Retina (tissue), 1 donor: ENCODE measurements around the gene KITLG.
"Not testable (repeated sequence)": the region's sequence is repeated elsewhere in the genome, so short reads cannot be mapped to it uniquely, and the experiment has no call there.

Experiments used
- DNase-seq: peaks from one replicate; pipeline ENCODE4 v3.0.0-alpha.2; 2016

Gene KITLG

DNA sequence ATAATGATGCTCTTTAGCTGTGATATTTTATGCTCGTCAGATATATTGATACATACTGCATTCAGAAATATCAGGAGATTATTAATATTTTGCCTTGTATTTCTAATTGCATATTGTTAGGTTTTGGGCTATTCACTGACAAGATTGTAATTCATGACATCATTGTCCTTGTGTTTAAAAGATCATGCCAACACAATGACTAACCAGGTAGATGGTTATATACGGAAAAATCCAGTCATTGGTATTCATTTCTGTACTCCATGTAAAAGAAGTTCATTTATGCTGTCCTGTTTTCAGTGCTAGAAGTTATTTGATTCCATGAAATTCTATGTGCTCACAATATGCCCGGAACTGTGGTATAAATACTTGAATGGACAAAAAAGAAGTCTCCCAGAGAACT, 107.5 kb downstream of the KITLG start:
- no peak for DNase-seq

DNA sequence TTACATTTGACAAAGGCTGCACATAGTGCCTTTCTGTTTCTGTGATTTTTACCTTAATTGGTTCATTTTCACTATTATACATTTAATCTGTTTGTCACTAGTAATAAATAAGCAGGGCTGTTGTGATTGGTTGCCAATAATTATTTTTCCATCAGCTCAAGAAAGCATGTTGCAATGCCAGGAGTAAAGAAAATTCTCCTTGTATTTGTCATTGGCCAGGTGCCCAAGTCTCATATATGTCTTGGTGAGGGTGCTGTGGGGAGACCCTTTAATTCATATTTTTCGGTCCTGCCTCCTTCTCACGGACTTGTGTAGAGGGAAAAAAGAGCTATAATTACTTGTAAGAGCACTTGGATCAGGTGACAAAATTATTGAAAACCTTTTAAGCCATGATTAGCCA, 108.0 kb downstream of the KITLG start:
- DNase-seq = no peak

DNA sequence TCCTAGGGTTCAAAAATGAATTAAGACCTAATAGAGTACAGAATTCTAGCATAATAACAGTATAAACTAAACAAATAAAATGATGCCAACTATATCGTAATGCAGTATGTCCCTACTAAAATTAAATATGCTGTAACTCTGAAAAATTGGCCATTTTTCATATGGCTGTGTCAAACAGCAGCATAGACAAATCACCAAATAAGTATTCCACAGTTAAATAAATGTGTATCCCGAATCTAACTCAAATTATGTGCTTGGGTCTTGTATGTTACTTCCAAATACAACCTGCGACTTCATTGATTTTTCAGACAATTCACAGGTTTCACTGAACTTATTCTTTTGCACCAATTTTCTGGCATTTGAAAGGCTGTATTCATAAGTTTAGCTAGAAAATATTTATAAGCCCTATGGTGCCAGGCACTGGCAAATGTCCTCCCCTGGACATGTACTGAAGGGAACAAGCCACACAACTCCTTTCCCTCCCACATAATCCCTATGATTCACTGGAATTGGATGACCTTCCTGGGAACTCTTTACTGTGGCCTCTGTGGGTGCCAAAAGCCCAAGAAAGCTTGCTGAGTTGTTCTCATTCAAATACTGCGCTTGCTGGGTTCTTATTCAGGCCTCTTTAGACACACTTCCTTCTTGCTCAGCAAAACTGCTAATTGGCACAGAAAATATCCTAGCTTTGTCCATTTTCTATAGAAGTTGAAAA, 108.8 kb downstream of the KITLG start:
- no peak for DNase-seq

DNA sequence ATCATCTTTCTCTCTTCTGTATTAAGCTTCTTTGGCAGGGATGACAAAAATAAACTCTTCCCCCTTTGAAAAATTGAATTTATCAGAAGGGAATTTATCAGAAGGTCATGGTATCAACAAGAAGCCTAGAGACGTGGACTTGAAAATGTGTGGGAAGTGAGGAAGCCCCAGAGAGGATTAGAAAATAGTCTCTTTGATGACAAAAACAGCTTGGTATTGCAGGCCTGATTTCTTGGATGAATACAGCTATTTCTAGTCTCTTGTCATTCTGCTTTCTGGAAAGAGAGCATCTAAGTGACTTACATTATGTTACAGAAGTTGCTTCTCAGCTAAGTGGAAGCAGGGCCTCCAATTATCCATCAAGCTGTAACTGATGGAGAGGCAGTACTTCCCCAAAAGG, 111.1 kb downstream of the KITLG start:
- no peak for DNase-seq

DNA sequence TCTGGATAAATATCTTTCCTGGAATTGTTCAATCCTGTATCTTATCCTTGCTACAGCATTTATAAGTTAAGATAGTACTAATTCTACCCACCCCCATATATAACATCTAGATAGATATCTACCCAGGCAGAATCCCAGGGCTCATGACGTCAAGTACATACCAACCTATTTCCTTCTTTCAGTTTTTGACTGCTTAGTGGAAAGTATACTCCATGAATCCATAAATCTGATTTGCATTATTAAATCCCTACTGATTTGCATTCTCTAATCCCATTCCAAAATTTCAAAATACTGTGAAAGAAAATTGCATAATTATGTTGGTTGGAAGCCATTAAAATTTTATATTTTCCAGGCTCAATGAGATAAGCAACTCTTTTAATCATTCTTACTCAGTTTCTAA, 111.7 kb downstream of the KITLG start:
- no peak for DNase-seq

DNA sequence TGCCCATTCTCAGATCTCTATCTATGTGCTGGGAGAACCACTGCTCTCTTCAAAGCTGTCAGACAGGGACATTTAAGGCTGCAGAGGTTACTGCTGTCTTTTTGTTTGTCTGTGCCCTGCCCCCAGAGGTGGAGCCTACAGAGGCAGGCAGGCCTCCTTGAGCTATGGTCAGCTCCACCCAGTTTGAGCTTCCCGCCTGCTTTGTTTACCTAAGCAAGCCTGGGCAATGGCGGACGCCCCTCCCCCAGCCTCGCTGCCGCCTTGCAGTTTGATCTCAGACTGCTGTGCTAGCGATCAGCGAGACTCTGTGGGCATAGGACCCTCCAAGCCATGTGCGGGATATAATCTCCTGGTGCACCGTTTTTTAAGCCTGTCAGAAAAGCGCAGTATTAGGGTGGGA, 113.6 kb downstream of the KITLG start:
- DNase-seq = not testable (repeated sequence)

DNA sequence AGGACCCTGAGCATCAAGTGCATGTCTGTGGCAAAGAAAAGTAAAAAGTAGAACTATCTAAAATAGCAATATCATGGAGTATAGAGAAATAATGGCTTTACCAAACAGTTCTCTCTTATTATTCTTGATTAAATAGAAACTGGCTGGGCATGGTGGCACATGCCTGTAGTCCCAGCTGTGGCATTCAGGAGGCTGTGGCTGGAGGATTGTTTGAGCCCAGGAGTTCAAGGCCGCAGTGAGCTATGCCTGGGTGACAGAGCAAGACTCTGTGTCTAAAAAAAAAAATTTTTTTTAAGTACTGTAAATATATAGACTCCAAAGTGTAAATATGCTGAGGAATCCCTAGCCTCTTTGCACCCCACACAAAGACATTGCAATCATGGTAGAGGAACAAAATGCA, 121.9 kb downstream of the KITLG start:
- DNase-seq = no peak

DNA sequence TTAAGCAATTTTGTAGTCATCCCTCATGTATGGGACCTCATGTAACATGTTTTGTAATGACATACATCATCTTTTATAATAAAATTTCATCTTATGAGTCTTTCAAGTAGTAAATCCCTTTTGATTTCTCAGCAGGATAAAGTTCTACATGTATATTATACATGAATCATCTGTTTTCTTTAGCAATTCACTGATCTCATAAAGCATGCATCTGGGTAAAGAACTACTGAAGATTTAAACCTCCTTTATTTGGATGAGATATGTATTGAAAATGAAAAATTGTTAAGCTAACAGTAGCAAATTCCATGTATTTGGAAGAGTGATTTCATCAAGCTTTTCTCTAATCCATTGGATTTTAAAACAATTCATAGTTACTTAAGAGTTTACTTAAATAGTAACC, 126.9 kb downstream of the KITLG start:
- DNase-seq = no peak

DNA sequence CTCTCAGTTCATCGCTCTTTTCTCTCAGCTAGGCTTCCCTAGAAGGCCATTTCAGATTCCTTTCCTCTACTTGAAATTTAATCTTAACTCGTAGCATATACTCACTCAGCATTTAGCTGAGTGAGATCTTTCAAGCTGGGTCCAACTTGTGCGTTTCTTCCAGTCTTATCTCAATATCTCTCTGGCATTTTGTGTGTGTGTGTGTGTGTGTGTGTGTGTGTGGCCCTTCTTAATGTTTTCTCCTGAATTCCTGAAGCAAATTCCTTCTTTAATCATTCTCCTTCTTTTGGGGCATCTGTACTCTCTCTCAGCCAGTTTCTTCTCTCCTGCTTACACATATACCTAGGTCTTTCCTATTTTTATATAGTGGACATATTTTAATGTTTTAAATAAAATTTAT, 129.1 kb downstream of the KITLG start:
- no peak for DNase-seq

DNA sequence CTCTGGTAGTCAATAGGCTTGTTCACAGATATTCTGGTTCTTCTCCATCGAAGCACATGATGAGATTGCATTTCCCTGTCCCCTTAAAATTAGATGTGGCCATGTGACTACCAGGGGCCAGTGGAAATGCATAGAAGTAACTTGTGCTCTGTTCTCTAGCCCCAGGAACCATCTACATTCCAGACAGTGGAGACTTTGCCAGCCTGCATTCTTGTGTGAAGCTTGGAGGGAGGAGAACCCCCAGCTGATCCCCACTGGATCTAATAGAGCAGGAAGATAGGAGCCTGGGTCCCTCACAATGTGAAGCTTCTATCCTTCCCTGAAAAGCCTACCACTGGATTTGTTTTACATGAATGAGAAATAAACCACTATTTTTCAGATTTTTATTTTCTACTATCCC, 130.1 kb downstream of the KITLG start:
- DNase-seq = no peak

DNA sequence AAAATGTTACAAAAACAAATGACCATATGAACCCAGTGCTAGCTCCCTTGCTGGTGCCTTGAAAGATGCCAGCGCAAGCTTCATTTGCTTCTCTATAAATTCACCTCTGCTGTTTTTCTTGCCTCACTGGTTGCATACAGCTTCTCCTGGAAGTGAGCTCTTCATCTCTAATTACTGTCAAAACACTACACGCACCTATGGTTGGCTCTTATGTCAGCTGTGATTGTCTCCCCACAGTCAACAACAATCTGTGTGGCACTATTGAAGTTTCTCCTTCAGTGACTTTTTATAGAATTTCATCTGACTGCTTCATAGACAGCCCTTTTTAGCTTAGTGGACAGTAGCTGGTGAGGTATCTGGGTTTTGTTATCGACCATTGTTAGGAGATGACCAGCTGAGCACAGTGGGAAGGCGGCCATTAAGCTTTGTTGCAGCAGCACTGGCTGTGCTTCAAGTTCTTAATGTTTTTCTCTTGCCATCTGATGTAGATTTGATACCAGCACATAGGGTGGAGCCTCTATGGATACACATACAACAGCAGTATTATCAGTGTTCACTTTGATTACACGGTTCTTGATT, 131.8 kb downstream of the KITLG start:
- DNase-seq = peak; percentile 80

DNA sequence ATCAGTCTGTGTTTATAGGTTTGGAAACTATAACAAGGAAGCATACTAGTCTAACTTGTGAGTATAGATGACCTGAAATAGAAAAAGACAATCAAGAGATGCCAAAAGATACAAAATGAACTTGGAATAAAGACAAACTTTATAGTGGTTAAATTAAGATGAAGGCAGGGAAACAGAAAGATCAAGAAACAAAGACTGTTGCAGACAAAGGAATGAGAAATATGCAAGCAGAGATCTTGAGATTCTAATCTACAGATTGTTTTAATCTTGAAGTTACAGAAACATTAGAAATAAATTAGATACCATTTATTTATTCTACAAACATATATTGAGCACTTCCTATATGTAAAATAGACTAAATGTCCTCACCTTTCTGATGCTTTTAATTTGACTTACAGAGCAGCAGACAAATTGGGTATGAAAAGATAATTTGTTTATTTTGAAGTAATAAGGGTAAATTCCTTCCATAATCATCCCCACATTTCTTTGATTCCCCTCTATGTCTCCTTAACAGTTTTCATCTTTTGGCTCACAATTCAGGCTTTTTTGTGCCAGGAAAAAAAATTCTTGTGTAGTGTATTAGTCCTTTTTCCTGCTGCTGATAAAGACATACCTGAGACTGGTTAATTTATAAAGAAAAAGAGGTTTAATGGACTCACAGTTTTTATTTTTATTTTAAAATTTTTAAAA, 134.4 kb downstream of the KITLG start:
- no peak for DNase-seq

DNA sequence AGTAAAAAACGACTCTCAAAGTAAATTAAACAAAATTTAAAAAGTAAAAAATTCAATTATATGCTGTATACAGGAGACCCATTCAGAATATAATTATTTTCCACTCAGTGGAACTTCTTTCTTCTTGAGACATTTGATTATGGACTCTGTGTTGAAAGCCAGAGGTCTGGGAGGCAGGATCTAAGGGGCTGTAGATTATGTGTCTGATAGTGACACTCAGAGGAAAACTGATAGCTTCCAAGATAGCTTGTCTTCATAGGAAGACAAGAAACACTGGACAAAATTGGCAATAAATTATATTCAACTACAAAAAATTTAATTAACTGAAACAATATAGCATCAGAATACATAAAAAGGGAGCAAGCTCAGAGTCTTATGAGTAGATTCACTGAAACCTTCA, 135.8 kb downstream of the KITLG start:
- DNase-seq = no peak
